NT2/D1 (cell line): Measurements from ENCODE around the gene LTF.

Experiments
- SUZ12 ChIP-seq: IDR thresholded peaks from 2 replicates; pipeline ENCODE4 v1.6.1; 2011; ENCODE audit not compliant: insufficient read length, insufficient read depth; ENCODE audit errors: extremely low read depth
- YY1 ChIP-seq: IDR thresholded peaks from 2 replicates; pipeline ENCODE4 v1.6.1; 2011; ENCODE audit not compliant: insufficient read length, insufficient read depth
- ZNF274 ChIP-seq: IDR thresholded peaks from 2 replicates; pipeline ENCODE4 v1.6.1; 2011; ENCODE audit warnings: mild to moderate bottlenecking, low read depth, low read length

GRCh38 chr3:46508850-46509591, 44.3 kb upstream of the LTF start:
- no peak for TF ChIP-seq YY1
- no peak for TF ChIP-seq ZNF274
- TF ChIP-seq SUZ12, result no peak
